HepG2 (cell line): ENCODE data around the gene ACSL5. TPM values are rescaled to one million over a fixed set of nuclear protein-coding genes. Genes with fewer than 3 reads are reported as not detected.

Experiments used
- ATAC-seq: fragments of 200-7000 bp; cut with Tn5 transposase; 3 replicates; pipeline ENCODE4 v1.9.1; 2020; ENCODE audit warnings: mild to moderate bottlenecking, moderate library complexity
- BruUV-seq: library from RNA; stranded (reverse); fragments of 400-500 nt; replicated peaks from 2 replicates; lab custom pipeline; 2021; lab: Mats Ljungman, UMichigan
- CTCF ChIA-PET: fragments of 300-600 bp; formaldehyde crosslinking; extraction: SDS; loops from one replicate; lab custom pipeline; 2021; ENCODE audit warnings: low total read pairs, inconsistent platforms, low intra/inter-chr PET ratio; lab: Yijun Ruan, JAX
- POLR2A ChIA-PET: fragments of 350-600 bp; sonication (Branson Sonifier 250); formaldehyde crosslinking; loops from one replicate; lab custom pipeline; 2020; ENCODE audit warnings: antibody characterized with exemption, inconsistent platforms; lab: Yijun Ruan, JAX
- DNase-seq: peaks from one replicate; pipeline ENCODE4 v3.0.0-alpha.2; 2015; ENCODE audit warnings: low spot score
- FAIRE-seq: peaks from 3 replicates; lab custom pipeline; 2011; peaks lifted over from hg19 to GRCh38; lab: Jason Lieb, UNC
- H2AFZ ChIP-seq: one replicate; pipeline ENCODE4 v1.6.1; 2011; ENCODE audit warnings: low read length, inconsistent platforms
- H3K27ac ChIP-seq: fragments of 300-600 bp; 3 replicates; pipeline ENCODE4 v1.8.0; 2011; ENCODE audit warnings: mixed run types, mild to moderate bottlenecking, mixed read lengths, low read length, inconsistent platforms; ENCODE audit not compliant: insufficient read depth; ENCODE audit errors: extremely low read length
- H3K27me3 ChIP-seq, 2 experiments: fragments of 200-600 bp in 1 of 2; 2 replicates in 1 of 2; 3 replicates in 1 of 2; pipeline versions ENCODE4 v1.6.0 to v1.8.0; 2011; ENCODE audit warnings: low read length in 2 of 2, mild to moderate bottlenecking in 2 of 2, moderate library complexity in 2 of 2, inconsistent platforms in 1 of 2; ENCODE audit not compliant: insufficient read depth in 2 of 2, control insufficient read depth in 1 of 2
- H3K36me3 ChIP-seq, 2 experiments: fragments of 200-600 bp in 1 of 2; replicated peaks in 1 of 2; 2 replicates in 1 of 2; 3 replicates in 1 of 2; pipeline versions ENCODE4 v1.5.1 to v1.8.0; 2011; ENCODE audit warnings: low read length in 2 of 2, inconsistent platforms in 1 of 2; ENCODE audit not compliant: insufficient read depth in 2 of 2, control insufficient read depth in 1 of 2
- H3K4me1 ChIP-seq: 2 replicates; pipeline ENCODE4 v1.5.1; 2012; ENCODE audit warnings: low read length, inconsistent platforms; ENCODE audit not compliant: insufficient read depth
- H3K4me2 ChIP-seq: 2 replicates; pipeline ENCODE4 v1.6.0; 2011; ENCODE audit warnings: low read depth, low read length, inconsistent platforms
- H3K4me3 ChIP-seq, 3 experiments: fragments of 200-600 bp in 1 of 3; sonication (generic), shearing (Covaris generic) in 1 of 3; replicated peaks in 1 of 3; 2 replicates each; pipeline ENCODE4 v1.5.1; 2011 to 2016; ENCODE audit warnings: low read length in 3 of 3, inconsistent platforms in 2 of 3, low read depth in 2 of 3, mild to moderate bottlenecking in 2 of 3, control low read depth in 1 of 3, mixed read lengths in 1 of 3; ENCODE audit not compliant: insufficient read depth in 1 of 3
- H3K79me2 ChIP-seq: one replicate; pipeline ENCODE4 v1.6.1; 2011; ENCODE audit warnings: low read length, inconsistent platforms; ENCODE audit not compliant: insufficient read depth
- H3K9ac ChIP-seq: 2 replicates; pipeline ENCODE4 v1.6.0; 2011; ENCODE audit warnings: mild to moderate bottlenecking, low read depth, low read length, inconsistent platforms; ENCODE audit not compliant: insufficient read depth
- H3K9me3 ChIP-seq: 2 replicates; pipeline ENCODE4 v1.5.1; 2012; ENCODE audit warnings: mild to moderate bottlenecking, low read length
- H4K20me1 ChIP-seq: 2 replicates; pipeline ENCODE4 v1.6.0; 2011; ENCODE audit warnings: inconsistent platforms, mild to moderate bottlenecking, low read length, moderate library complexity; ENCODE audit not compliant: insufficient read depth
- ZBTB33 ChIP-seq: sonication (generic); formaldehyde crosslinking; IDR thresholded peaks from 2 replicates; pipeline ENCODE4 v1.4.0; 2020; ENCODE audit warnings: missing genetic modification reagents
- ZNF616 ChIP-seq: sonication (generic); formaldehyde crosslinking; IDR thresholded peaks from 2 replicates; pipeline ENCODE4 v1.5.0; 2020; ENCODE audit warnings: low read depth, mild to moderate bottlenecking, missing genetic modification reagents
- ZNF687 ChIP-seq: sonication (generic); formaldehyde crosslinking; IDR thresholded peaks from 2 replicates; pipeline ENCODE4 v1.5.1; 2020; ENCODE audit warnings: mild to moderate bottlenecking, missing genetic modification reagents, moderate library complexity
- ZNF850 ChIP-seq: sonication (generic); formaldehyde crosslinking; conservative IDR thresholded peaks from 2 replicates; pipeline ENCODE4 v1.9.0; 2021; ENCODE audit warnings: mild to moderate bottlenecking, missing genetic modification reagents
- WGBS: methylation state at CpG from one replicate; pipeline ENCODE4 v1.1.6; 2017; ENCODE audit warnings: low lambda C conversion rate; 5-methylcytosine and 5-hydroxymethylcytosine counted together
- in situ Hi-C: cut with HindIII; loops from 2 replicates; pipeline ENCODE4 v1.10.0; 2017; ENCODE audit warnings: low pct_unique_long_range_greater_than_20kb; ENCODE audit not compliant: extremely low pct_ligation_motif_present
- intact Hi-C: fragments of 100-400 bp; cut with micrococcal nuclease; formaldehyde crosslinking; loops from one replicate; pipeline ENCODE4 v1.10.0; 2022; ENCODE audit not compliant: unreplicated experiment
- polyA plus RNA-seq, 8 experiments: library from polyadenylated mRNA; depleted of rRNA in 3 of 8; stranded (reverse) in 7 of 8; unstranded in 1 of 8; fragments of >200 nt; fragmentation: Illumina TruSeq in 4 of 8; extraction: Trizol in 4 of 8; gene quantifications; 2 replicates each; pipeline versions ENCODE4 v1.2.1 to v1.2.3, GENCODE V29; 2011 to 2016; ENCODE audit warnings: low read depth in 4 of 8, missing spikeins in 1 of 8, mixed read lengths in 1 of 8; ENCODE audit not compliant: insufficient read depth in 1 of 8
- total RNA-seq, 5 experiments: library from RNA; depleted of rRNA; stranded (reverse); fragments of >200 nt; fragmentation: Illumina TruSeq; extraction: Trizol; gene quantifications; 2 replicates each; pipeline ENCODE4 v1.2.3, GENCODE V29; 2016; ENCODE audit warnings: low read depth in 1 of 5
- TF ChIP-seq, protein P1 (sequence below): sonication (generic); formaldehyde crosslinking; IDR thresholded peaks from 2 replicates; pipeline ENCODE4 v1.5.0; 2020; ENCODE audit warnings: missing genetic modification reagents

The ACSL5 gene
- total and polyA plus RNA-seq, 2 of the 13 experiments (the other 11 are each of a cell fraction or from before 2014, with no cell fraction given): 56.4 to 82.5 TPM

DNA sequence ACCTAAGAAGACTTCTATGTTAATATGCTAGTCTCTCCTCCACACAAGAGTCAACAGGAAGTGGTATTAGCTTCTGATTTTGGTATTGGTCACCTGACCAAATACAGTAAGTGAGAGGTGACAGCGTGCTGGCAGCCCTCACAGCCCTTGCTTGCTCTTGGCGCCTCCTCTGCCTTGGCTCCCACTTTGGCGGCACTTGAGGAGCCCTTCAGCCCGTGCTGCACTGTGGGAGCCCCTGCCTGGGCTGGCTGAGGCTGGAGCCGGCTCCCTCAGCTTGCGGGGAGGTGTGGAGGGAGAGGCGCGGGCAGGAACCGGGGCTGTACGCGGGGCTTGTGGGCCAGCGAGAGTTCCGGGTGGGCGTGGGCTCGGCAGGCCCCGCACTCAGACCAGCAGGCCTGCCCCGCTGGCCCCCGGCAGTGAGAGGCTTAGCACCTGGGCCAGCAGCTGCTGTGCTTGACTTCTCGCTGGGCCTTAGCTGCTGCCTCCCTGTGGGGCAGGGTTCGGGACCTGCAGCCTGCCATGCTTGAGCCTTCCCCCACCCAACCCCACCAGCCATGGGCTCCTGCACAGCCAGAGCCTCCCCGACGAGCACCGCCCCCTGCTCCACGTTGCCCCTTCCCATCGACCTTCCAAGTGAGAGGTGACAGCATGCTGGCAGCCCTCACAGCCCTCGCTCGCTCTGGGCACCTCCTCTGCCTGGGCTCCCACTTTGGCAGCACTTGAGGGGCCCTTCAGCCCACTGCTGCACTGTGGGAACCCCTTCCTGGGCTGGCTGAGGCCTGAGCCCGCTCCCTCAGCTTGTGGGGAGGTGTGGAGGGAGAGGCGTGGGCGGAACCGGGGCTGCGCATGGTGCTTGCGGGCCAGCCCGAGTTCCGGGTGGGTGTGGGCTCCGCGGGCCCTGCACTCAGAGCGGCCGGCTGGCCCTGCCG is 4.2 kb upstream of the ACSL5 start:
- Histone ChIP-seq H3K79me2 (peaks cover 7% of the 10 kb centered on the region), H3K27ac (no peak overlapping the region), H3K4me3 (no peak overlapping the region), H4K20me1 (no peaks in the 10 kb centered on the region), H3K36me3 (no peaks in the 10 kb centered on the region), H3K4me1 (peaks cover 55% of the 10 kb centered on the region), H3K9me3 (no peaks in the 10 kb centered on the region), H3K4me2 (no peak overlapping the region), H2AFZ (no peak overlapping the region), H3K9ac (no peak overlapping the region), H3K27me3 (no peaks in the 10 kb centered on the region)
- no peak for ATAC-seq
- WGBS: 94% methylated on average over 19 of the region's 40 CpGs
- TF ChIP-seq, protein P1, sequence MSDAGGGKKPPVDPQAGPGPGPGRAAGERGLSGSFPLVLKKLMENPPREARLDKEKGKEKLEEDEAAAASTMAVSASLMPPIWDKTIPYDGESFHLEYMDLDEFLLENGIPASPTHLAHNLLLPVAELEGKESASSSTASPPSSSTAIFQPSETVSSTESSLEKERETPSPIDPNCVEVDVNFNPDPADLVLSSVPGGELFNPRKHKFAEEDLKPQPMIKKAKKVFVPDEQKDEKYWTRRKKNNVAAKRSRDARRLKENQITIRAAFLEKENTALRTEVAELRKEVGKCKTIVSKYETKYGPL (CRISPR knock-in tag): no peak
- TF ChIP-seq ZBTB33 (CRISPR knock-in tag): peak; percentile 73
- no peak for TF ChIP-seq ZNF616 (CRISPR knock-in tag)
- peak; percentile 16; the same call in 1 of the 2 replicates for TF ChIP-seq ZNF687
- peak; percentile 74; the same call in 1 of the 2 replicates for TF ChIP-seq ZNF850 (CRISPR knock-in tag)
- no peak for DNase-seq
- ChIA-PET CTCF (no interaction called here), POLR2A (no interaction called here)
- no peak for FAIRE-seq
- in situ Hi-C loops (no loop called here), intact Hi-C loops (loop anchor here (5.0 kb wide), 1 partner anchor 37 kb away; no protein-coding TSS in a partner anchor)
- BruUV-seq: no TSS peak
